ENCODE results near the gene UBASH3A.

The UBASH3A gene

GRCh38 chr21:42392731-42393442 is 10.8 kb upstream of the UBASH3A start:
- H3K36me3 Mint-ChIP-seq (ENCODE audit: low read depth) = peaks cover 53% of the 10 kb centered on the region
- peak overlapping the region; percentile 86 for H3K27ac Mint-ChIP-seq
- no peaks in the 10 kb centered on the region for H3K27me3 Mint-ChIP-seq
- peak overlapping the region; percentile 69 for H3K4me3 Mint-ChIP-seq
- no peaks in the 10 kb centered on the region for H3K9me3 Mint-ChIP-seq
- H3K4me1 Mint-ChIP-seq (ENCODE audit: low read depth) = peaks cover 74% of the 10 kb centered on the region

- peak overlapping the region; percentile 86 for H3K27ac Mint-ChIP-seq
- H3K4me3 Mint-ChIP-seq = peak overlapping the region; percentile 69
- peaks cover 51% of the 10 kb centered on the region for H3K36me3 Mint-ChIP-seq (ENCODE audit: low read depth)
- no peaks in the 10 kb centered on the region for H3K27me3 Mint-ChIP-seq
- peaks cover 77% of the 10 kb centered on the region for H3K4me1 Mint-ChIP-seq (ENCODE audit: low read depth)
- no peaks in the 10 kb centered on the region for H3K9me3 Mint-ChIP-seq
These were observed 10.2 kb upstream of the UBASH3A start for GRCh38 chr21:42393443-42393950.

- Mint-ChIP-seq H3K4me1 (ENCODE audit: low read depth) (peaks cover 77% of the 10 kb centered on the region), H3K4me3 (no peak overlapping the region), H3K27ac (peak overlapping the region; percentile 63), H3K9me3 (no peaks in the 10 kb centered on the region), H3K36me3 (ENCODE audit: low read depth) (peaks cover 40% of the 10 kb centered on the region), H3K27me3 (no peaks in the 10 kb centered on the region)
These were observed 8.4 kb upstream of the UBASH3A start for GRCh38 chr21:42395302-42395701.

- Mint-ChIP-seq H3K4me1 (ENCODE audit: low read depth) (peaks cover 77% of the 10 kb centered on the region), H3K9me3 (no peaks in the 10 kb centered on the region), H3K27me3 (no peaks in the 10 kb centered on the region), H3K36me3 (ENCODE audit: low read depth) (peaks cover 33% of the 10 kb centered on the region), H3K4me3 (no peak within 1 kb of the TSS), H3K27ac (peak within 1 kb of the TSS; percentile 63)
These were observed 7.6 kb upstream of the UBASH3A start, which contains the start of gene TMPRSS3 for GRCh38 chr21:42395905-42396651. TMPRSS3 (minus strand) TSS chr21:42396052; CDS start chr21:42395417, 635 bp downstream.

GRCh38 chr21:42396799-42397745 is 6.6 kb upstream of the UBASH3A start:
- Mint-ChIP-seq H3K4me1 (ENCODE audit: low read depth) (peaks cover 79% of the 10 kb centered on the region), H3K36me3 (ENCODE audit: low read depth) (peaks cover 34% of the 10 kb centered on the region), H3K4me3 (no peak overlapping the region), H3K9me3 (peaks cover 7% of the 10 kb centered on the region), H3K27ac (peak overlapping the region; percentile 53), H3K27me3 (no peaks in the 10 kb centered on the region)

- Mint-ChIP-seq H3K27ac (peak overlapping the region; percentile 53), H3K4me1 (ENCODE audit: low read depth) (peaks cover 77% of the 10 kb centered on the region), H3K9me3 (peaks cover 8% of the 10 kb centered on the region), H3K36me3 (ENCODE audit: low read depth) (peaks cover 34% of the 10 kb centered on the region), H3K4me3 (no peak overlapping the region), H3K27me3 (no peaks in the 10 kb centered on the region)
These were observed 5.8 kb upstream of the UBASH3A start for GRCh38 chr21:42397746-42398394.

- Mint-ChIP-seq H3K27me3 (no peaks in the 10 kb centered on the region), H3K9me3 (peaks cover 8% of the 10 kb centered on the region), H3K27ac (peak overlapping the region; percentile 65), H3K4me1 (ENCODE audit: low read depth) (peaks cover 76% of the 10 kb centered on the region), H3K36me3 (ENCODE audit: low read depth) (peaks cover 34% of the 10 kb centered on the region), H3K4me3 (no peak overlapping the region)
These were observed 5.2 kb upstream of the UBASH3A start for GRCh38 chr21:42398436-42399028.

- Mint-ChIP-seq H3K4me3 (peak overlapping the region; percentile 64), H3K9me3 (peaks cover 8% of the 10 kb centered on the region), H3K27ac (peak overlapping the region; percentile 87), H3K4me1 (ENCODE audit: low read depth) (peaks cover 69% of the 10 kb centered on the region), H3K27me3 (no peaks in the 10 kb centered on the region), H3K36me3 (ENCODE audit: low read depth) (peaks cover 36% of the 10 kb centered on the region)
These were observed 3.2 kb upstream of the UBASH3A start for GRCh38 chr21:42400525-42400924.

GRCh38 chr21:42401154-42401553 is 2.5 kb upstream of the UBASH3A start:
- Mint-ChIP-seq H3K36me3 (ENCODE audit: low read depth) (peaks cover 36% of the 10 kb centered on the region), H3K27me3 (no peaks in the 10 kb centered on the region), H3K27ac (peak overlapping the region; percentile 81), H3K4me1 (ENCODE audit: low read depth) (peaks cover 69% of the 10 kb centered on the region), H3K9me3 (peaks cover 8% of the 10 kb centered on the region), H3K4me3 (peak overlapping the region; percentile 79)

- H3K4me1 Mint-ChIP-seq (ENCODE audit: low read depth) = peaks cover 72% of the 10 kb centered on the region
- H3K9me3 Mint-ChIP-seq = peaks cover 8% of the 10 kb centered on the region
- H3K27ac Mint-ChIP-seq = peak overlapping the region; percentile 81
- no peaks in the 10 kb centered on the region for H3K27me3 Mint-ChIP-seq
- H3K36me3 Mint-ChIP-seq (ENCODE audit: low read depth) = peaks cover 43% of the 10 kb centered on the region
- H3K4me3 Mint-ChIP-seq = peak overlapping the region; percentile 79
These were observed 1.9 kb upstream of the UBASH3A start for GRCh38 chr21:42401820-42402251.

- Mint-ChIP-seq H3K9me3 (peaks cover 8% of the 10 kb centered on the region), H3K27ac (peak overlapping the region; percentile 96), H3K36me3 (ENCODE audit: low read depth) (peaks cover 52% of the 10 kb centered on the region), H3K27me3 (no peaks in the 10 kb centered on the region), H3K4me3 (peak overlapping the region; percentile 97), H3K4me1 (ENCODE audit: low read depth) (peaks cover 71% of the 10 kb centered on the region)
These were observed 837 bp downstream of the UBASH3A start for GRCh38 chr21:42404539-42404938.

GRCh38 chr21:42405064-42406013 is 1.6 kb downstream of the UBASH3A start:
- Mint-ChIP-seq H3K4me1 (ENCODE audit: low read depth) (peaks cover 70% of the 10 kb centered on the region), H3K4me3 (peak overlapping the region; percentile 97), H3K36me3 (ENCODE audit: low read depth) (peaks cover 57% of the 10 kb centered on the region)

GRCh38 chr21:42406201-42406621 is 2.5 kb downstream of the UBASH3A start:
- peaks cover 61% of the 10 kb centered on the region for H3K4me1 Mint-ChIP-seq (ENCODE audit: low read depth)
- peaks cover 8% of the 10 kb centered on the region for H3K9me3 Mint-ChIP-seq
- H3K27ac Mint-ChIP-seq = peak overlapping the region; percentile 96
- H3K36me3 Mint-ChIP-seq (ENCODE audit: low read depth) = peaks cover 57% of the 10 kb centered on the region
- peak overlapping the region; percentile 97 for H3K4me3 Mint-ChIP-seq
- no peaks in the 10 kb centered on the region for H3K27me3 Mint-ChIP-seq

More at GRCh38 chr21:42405064-42406013, 1.6 kb downstream of the UBASH3A start:
- peaks cover 8% of the 10 kb centered on the region for H3K9me3 Mint-ChIP-seq
- peak overlapping the region; percentile 96 for H3K27ac Mint-ChIP-seq
- no peaks in the 10 kb centered on the region for H3K27me3 Mint-ChIP-seq
